HEK293T (cell line): Measurements from ENCODE around the gene SLC25A4.

ENCODE experiments used
- ARNT ChIP-seq: fragments of 450-650 bp; IDR thresholded peaks from 2 replicates; pipeline ENCODE4 v1.6.1; 2017; ENCODE audit warnings: mild to moderate bottlenecking
- BHLHE40 ChIP-seq: fragments of 450-650 bp; IDR thresholded peaks from 2 replicates; pipeline ENCODE4 v1.6.1; 2016; ENCODE audit warnings: mild to moderate bottlenecking, moderate library complexity, borderline replicate concordance
- ELF4 ChIP-seq: fragments of 450-650 bp; IDR thresholded peaks from 2 replicates; pipeline ENCODE4 v1.6.1; 2017; ENCODE audit warnings: antibody characterized with exemption
- FOXM1 ChIP-seq: fragments of 450-650 bp; IDR thresholded peaks from 2 replicates; pipeline ENCODE4 v1.6.1; 2017; ENCODE audit warnings: mild to moderate bottlenecking, borderline replicate concordance
- HDGF ChIP-seq: fragments of 450-650 bp; IDR thresholded peaks from 2 replicates; pipeline ENCODE4 v1.6.1; 2017; ENCODE audit warnings: antibody characterized with exemption, borderline replicate concordance
- NFRKB ChIP-seq: fragments of 450-650 bp; IDR thresholded peaks from 2 replicates; pipeline ENCODE4 v1.6.1; 2016; ENCODE audit warnings: mild to moderate bottlenecking, moderate library complexity
- PKNOX1 ChIP-seq: fragments of 450-650 bp; IDR thresholded peaks from 2 replicates; pipeline ENCODE4 v1.6.1; 2016
- SUZ12 ChIP-seq: fragments of 450-650 bp; IDR thresholded peaks from 2 replicates; pipeline ENCODE4 v1.6.1; 2016; ENCODE audit warnings: mild to moderate bottlenecking
- TARDBP ChIP-seq: fragments of 450-650 bp; IDR thresholded peaks from 2 replicates; pipeline ENCODE4 v1.6.1; 2016

GRCh38 chr4:185096032-185096653 lies 46.9 kb upstream of the SLC25A4 start:
- TF ChIP-seq BHLHE40 (no peak), HDGF (no peak), ELF4 (no peak), TARDBP (no peak), FOXM1 (no peak), NFRKB (no peak), ARNT (no peak), SUZ12 (no peak), PKNOX1 (no peak)
